Measurements from ENCODE around the gene NDUFC1. TPM values are rescaled to one million over a fixed set of nuclear protein-coding genes. Genes with fewer than 3 reads are reported as not detected.
"Not testable (repeated sequence)": the region's sequence is repeated elsewhere in the genome, so short reads cannot be mapped to it uniquely, and the experiment has no call there.

Gene NDUFC1
- total and polyA plus RNA-seq, 4 donors, result 12.4 to 192 (median 50.8) TPM

DNA sequence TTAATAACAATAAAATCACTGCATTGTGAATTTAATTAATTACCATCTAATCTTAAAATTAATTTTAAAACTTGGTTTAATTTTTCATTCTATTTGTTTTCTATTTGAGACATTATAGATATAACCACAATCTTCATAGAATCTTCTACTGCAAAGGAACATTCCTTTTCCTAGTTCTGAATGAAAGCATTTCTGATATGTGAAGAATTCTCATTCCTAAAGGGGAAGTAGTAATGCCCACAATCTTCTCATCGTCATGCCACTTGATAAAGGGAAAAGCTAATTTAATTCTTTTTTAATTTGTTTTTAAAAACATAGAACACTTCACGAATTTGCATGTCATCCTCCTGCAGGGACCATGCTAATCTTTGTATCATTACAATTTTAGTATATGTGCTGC is 45.9 kb downstream of the NDUFC1 start:
- TF ChIP-seq, protein P1, sequence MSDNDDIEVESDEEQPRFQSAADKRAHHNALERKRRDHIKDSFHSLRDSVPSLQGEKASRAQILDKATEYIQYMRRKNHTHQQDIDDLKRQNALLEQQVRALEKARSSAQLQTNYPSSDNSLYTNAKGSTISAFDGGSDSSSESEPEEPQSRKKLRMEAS (IDR thresholded peaks at IDR 0.05), result no peak
- TF ChIP-seq NR2F2 (IDR thresholded peaks at IDR 0.05) (no peak), FOXA1 (IDR thresholded peaks at IDR 0.05) (no peak), JUND (IDR thresholded peaks at IDR 0.05) (no peak), TAF1 (conservative IDR thresholded peaks at IDR 0.05) (no peak), REST (IDR thresholded peaks at IDR 0.05) (no peak), EGR1 (IDR thresholded peaks at IDR 0.05; ENCODE audit: low read depth in 2 of 2) (no peak), GABPA (IDR thresholded peaks at IDR 0.05 in 1 of 2, conservative IDR thresholded peaks at IDR 0.05 in 1 of 2) (no peak), HNF4G (IDR thresholded peaks at IDR 0.05) (no peak), FOXA2 (IDR thresholded peaks at IDR 0.05) (no peak), YY1 (IDR thresholded peaks at IDR 0.05) (no peak), RAD21 (IDR thresholded peaks at IDR 0.05) (no peak)
- TF ChIP-seq, protein P2, sequence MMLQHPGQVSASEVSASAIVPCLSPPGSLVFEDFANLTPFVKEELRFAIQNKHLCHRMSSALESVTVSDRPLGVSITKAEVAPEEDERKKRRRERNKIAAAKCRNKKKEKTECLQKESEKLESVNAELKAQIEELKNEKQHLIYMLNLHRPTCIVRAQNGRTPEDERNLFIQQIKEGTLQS (IDR thresholded peaks at IDR 0.05), result no peak
- no peak overlapping the region for H3K9ac ChIP-seq (ENCODE audit: low read depth in 1 of 2, low read length in 2 of 2)
- no peak for DNase-seq (ENCODE audit: low spot score)
- no peak overlapping the region for H3K4me3 ChIP-seq (ENCODE audit: low read depth in 1 of 3, low read length in 3 of 3)
- H3K27ac ChIP-seq (ENCODE audit: low read depth in 1 of 2, low read length in 2 of 2), result no peak overlapping the region
- H3K36me3 ChIP-seq (ENCODE audit: control insufficient read depth in 4 of 4, insufficient read depth in 3 of 4, low read depth in 1 of 4, low read length in 3 of 4), result no peaks in the 10 kb centered on the region
- H3K27me3 ChIP-seq (ENCODE audit: control insufficient read depth in 4 of 4, insufficient read depth in 4 of 4, low read length in 3 of 4), result no peaks in the 10 kb centered on the region
- 72% methylated on average over 2 of the region's 2 CpGs for WGBS
- no peaks in the 10 kb centered on the region for H3K4me1 ChIP-seq (ENCODE audit: control insufficient read depth in 4 of 4, insufficient read depth in 4 of 4, low read length in 3 of 4)
- H3K9me3 ChIP-seq (ENCODE audit: control insufficient read depth in 4 of 4, low read length in 3 of 4), result no peaks in the 10 kb centered on the region

- not testable (repeated sequence) for H3K27ac ChIP-seq (ENCODE audit: low read depth in 1 of 2, low read length in 2 of 2); H3K27me3 ChIP-seq (ENCODE audit: control insufficient read depth in 4 of 4, insufficient read depth in 4 of 4, low read length in 3 of 4); H3K9ac ChIP-seq (ENCODE audit: low read depth in 1 of 2, low read length in 2 of 2); H3K9me3 ChIP-seq (ENCODE audit: control insufficient read depth in 4 of 4, low read length in 3 of 4); H3K4me1 ChIP-seq (ENCODE audit: control insufficient read depth in 4 of 4, insufficient read depth in 4 of 4, low read length in 3 of 4); H3K4me3 ChIP-seq (ENCODE audit: low read depth in 1 of 3, low read length in 3 of 3); DNase-seq (ENCODE audit: low spot score); H3K36me3 ChIP-seq (ENCODE audit: control insufficient read depth in 4 of 4, insufficient read depth in 3 of 4, low read depth in 1 of 4, low read length in 3 of 4)
- WGBS, result 92% methylated on average over 6 of the region's 6 CpGs
These were observed 46.7 kb downstream of the NDUFC1 start for GRCh38 chr4:139255581-139255980.

- no peaks in the 10 kb centered on the region for H3K36me3 ChIP-seq (ENCODE audit: control insufficient read depth in 4 of 4, insufficient read depth in 3 of 4, low read depth in 1 of 4, low read length in 3 of 4)
- TF ChIP-seq CTCF (IDR thresholded peaks at IDR 0.05; ENCODE audit: low read depth, low read length, missing input control), result no peak
- TF ChIP-seq EGR1 (IDR thresholded peaks at IDR 0.05; ENCODE audit: low read depth in 2 of 2), result no peak
- no peak for TF ChIP-seq HNF4A (conservative IDR thresholded peaks at IDR 0.05)
- TF ChIP-seq, protein P1 (IDR thresholded peaks at IDR 0.05), result no peak
- no peak overlapping the region for H3K9ac ChIP-seq (ENCODE audit: low read depth in 1 of 2, low read length in 2 of 2)
- no peak overlapping the region for H3K4me3 ChIP-seq (ENCODE audit: low read depth in 1 of 3, low read length in 3 of 3)
- H3K27ac ChIP-seq (ENCODE audit: low read depth in 1 of 2, low read length in 2 of 2), result no peak overlapping the region
- no peaks in the 10 kb centered on the region for H3K9me3 ChIP-seq (ENCODE audit: control insufficient read depth in 4 of 4, low read length in 3 of 4)
- WGBS, result 94% methylated on average over 3 of the region's 3 CpGs
- DNase-seq (ENCODE audit: low spot score), result no peak
- no peaks in the 10 kb centered on the region for H3K27me3 ChIP-seq (ENCODE audit: control insufficient read depth in 4 of 4, insufficient read depth in 4 of 4, low read length in 3 of 4)
- H3K4me1 ChIP-seq (ENCODE audit: control insufficient read depth in 4 of 4, insufficient read depth in 4 of 4, low read length in 3 of 4), result no peaks in the 10 kb centered on the region
These were observed 48.6 kb downstream of the NDUFC1 start for GRCh38 chr4:139253713-139254112.

Measured in liver (tissue), 9 donors.